Measurements from ENCODE around the gene DGKD.

Gene DGKD

DNA sequence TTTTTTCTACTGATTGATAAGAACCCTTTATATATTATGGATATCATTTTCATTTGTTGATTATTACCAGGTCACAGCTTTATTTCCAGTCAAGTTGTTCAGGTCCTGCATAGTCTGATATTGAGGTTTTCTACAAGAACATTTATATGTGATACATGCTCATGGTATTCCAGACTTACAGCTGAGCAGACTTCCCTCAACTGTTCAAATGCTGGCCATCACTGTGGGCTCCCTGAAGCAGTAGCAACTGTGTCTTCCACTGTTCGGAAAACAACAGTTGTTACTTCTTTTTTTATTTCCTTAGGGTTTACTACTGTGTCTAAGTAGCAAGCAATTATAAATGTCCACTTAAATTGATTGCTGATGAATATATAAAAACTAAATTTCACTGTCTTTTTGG lies 79.5 kb downstream of the DGKD start:
- no peak for DNase-seq

DNA sequence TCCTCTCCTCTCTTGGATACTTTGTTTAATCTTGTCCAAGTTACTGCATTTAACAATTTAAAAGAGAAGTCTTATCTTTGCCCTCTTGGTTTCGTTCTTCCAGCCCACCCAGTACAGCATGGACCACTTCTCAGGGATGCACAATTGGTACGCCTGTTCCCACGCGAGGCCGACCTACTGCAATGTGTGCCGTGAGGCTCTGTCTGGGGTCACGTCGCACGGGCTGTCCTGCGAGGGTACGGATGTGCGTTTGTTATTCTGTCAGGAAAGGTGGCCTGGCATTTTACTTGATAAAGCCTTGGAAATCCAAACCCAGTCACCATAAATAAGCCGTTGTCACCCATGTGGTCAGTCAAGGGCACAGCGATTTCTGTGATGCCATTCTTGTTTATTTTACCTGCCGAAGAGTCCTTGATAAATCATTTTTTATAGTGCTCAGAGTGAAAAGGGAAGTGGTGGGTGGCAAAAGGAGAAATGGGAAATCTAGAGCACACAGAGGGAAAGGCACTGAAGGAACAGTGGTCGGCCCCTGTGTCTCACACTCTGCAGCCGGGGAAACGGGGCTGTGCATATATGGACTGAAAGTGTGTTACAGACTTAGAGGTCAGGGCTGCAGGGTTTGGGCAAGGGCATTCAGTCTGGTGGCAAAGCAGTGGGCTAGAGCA lies 80.5 kb downstream of the DGKD start:
- no peak for DNase-seq

GRCh38 chr2:233435436-233436190 lies 81.3 kb downstream of the DGKD start:
- no peak for DNase-seq

- no peak for DNase-seq
These were observed 81.9 kb downstream of the DGKD start for GRCh38 chr2:233436191-233436581.

DNA sequence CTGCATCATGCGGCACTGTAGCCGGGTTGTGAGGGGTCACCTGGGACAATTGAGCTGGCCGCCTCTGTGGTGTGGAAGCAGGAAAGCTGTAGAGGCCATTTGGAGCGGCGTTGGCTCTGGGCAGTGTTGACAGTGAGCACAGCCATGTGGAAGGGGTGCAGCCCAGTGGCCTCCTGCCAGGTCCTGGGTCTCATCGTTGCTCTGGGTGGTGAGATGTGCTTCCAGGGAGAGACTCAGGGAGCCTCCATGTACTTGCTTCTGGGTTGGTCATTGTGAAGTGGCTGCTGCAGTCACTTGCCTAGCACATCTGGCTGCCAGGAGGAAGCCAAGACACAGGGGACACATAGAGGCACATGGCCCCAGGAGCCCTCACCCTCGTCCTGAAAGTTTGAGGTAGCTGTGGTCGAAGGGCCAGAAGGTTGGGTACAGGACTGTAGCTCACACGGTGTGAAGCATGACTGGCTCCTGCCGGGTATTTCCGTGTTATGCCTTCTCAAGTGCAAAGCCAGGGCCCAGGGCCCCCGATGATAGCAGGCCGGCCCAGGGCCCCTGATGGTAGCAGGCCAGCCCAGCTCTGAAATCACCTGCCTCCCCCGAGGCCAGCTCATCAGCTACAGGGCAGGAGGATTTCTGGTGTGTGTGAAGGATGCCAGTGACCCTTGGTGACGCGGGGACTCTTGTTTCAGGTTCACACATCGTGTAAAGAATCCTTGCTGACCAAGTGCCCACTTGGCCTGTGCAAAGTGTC lies 82.6 kb downstream of the DGKD start:
- DNase-seq, result no peak

- no peak for DNase-seq
These were observed 83.2 kb downstream of the DGKD start for GRCh38 chr2:233437439-233437955.

GRCh38 chr2:233438573-233439147 lies 84.4 kb downstream of the DGKD start:
- DNase-seq, result no peak

- DNase-seq, result no peak
These were observed 84.9 kb downstream of the DGKD start for GRCh38 chr2:233439191-233439590.

GRCh38 chr2:233440314-233440713 lies 86.0 kb downstream of the DGKD start:
- no peak for DNase-seq

- no peak for DNase-seq
These were observed 86.4 kb downstream of the DGKD start for GRCh38 chr2:233440714-233441113.

DNA sequence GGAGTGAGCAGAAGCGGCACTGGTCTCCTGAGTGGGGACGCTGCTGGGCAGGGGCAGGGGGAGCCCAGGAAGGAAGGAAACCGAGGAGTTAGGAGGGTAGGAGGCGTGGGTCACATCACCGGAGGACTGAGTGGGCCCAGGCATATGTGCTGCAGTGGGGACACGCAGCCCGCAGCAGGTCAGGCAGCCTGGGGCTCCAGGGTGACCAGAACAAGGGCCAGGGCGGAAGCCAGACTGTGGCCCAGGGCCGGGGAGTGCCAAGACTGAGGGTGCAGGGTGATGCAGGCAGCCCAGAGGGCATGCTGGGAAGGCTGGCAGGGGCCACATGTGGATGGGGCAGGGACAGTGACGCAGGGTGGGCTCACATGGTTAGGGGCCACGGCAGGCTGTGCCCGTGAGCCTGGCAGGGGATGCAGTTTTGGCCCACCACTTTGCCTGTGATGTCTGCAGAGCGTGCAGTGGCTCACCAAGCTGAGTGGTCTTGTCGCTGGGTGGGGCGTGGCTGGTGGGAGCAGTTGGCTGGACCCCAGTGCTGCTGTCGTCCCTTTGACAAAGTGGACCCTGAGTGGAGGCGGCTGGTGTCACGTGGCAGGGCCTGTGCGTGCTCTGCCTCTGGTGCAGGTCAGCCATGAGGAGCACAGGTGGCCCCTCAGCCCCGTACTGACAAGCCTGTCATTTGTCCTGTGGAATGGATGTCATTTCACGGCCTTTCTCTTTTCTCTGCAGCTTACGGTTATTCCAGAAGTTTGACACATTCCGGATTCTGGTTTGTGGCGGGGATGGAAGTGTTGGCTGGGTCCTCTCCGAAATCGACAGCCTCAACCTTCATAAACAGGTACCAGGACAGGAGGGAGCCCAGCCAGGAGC lies 87.1 kb downstream of the DGKD start:
- DNase-seq, result no peak

GRCh38 chr2:233442028-233442310 lies 87.7 kb downstream of the DGKD start:
- DNase-seq, result no peak

- peak; percentile 75 for DNase-seq
These were observed 89.4 kb downstream of the DGKD start for GRCh38 chr2:233443511-233444183.

GRCh38 chr2:233444501-233444900 lies 90.2 kb downstream of the DGKD start:
- no peak for DNase-seq

GRCh38 chr2:233445152-233445830 lies 91.0 kb downstream of the DGKD start:
- no peak for DNase-seq

DNA sequence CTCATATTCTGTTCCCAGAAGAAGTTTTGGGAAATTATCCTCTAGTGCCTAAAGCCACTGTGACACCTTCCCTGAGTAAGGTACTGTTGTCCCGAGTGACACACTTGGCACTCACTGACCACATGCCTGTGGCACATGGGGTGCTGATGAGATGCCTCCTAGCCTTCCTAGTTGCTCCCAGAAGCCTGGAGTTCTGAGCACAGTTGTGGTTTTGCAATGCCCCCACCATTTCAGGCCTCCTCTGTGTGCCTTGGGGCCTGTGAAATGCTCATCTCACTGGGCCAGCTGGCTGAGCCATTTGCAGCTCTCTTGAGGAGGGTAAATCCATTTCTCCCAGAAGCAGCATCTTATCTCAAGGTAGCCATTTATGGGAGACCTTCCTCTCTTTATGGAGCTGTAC lies 91.8 kb downstream of the DGKD start:
- DNase-seq, result no peak

DNA sequence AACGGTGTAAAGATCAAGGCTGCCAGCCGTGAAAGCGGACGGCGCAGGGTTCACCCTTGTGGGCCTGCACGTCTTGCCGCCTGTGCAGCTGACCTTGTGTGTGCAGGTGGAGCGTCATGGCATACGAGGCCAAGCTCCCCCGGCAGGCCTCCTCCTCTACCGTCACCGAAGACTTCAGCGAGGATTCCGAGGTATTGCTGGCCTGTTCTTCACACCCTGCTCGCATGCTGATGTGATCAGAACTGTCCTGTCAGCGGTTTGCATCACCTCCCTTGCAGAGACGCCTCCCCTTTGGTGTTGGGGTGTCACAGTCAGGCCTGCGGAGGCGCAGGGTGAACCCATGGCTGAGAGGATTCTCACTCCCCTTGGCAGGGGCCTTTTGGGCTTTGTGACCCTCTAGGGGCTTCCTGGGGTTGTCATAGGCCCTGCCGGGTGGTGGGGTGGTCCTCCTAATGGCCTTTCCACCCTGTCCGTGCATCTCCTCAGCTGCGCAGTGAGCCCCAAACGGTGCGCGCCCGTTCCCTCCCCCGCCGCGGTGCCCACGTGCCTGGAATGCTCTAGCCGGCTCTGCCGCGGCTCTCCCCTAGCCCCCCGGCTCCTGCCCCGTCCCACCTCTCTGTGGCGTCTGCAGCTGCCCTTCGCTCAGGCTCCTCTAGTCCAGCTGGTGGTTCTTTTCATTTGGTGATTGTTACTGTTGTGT lies 92.5 kb downstream of the DGKD start:
- no peak for DNase-seq

DNA sequence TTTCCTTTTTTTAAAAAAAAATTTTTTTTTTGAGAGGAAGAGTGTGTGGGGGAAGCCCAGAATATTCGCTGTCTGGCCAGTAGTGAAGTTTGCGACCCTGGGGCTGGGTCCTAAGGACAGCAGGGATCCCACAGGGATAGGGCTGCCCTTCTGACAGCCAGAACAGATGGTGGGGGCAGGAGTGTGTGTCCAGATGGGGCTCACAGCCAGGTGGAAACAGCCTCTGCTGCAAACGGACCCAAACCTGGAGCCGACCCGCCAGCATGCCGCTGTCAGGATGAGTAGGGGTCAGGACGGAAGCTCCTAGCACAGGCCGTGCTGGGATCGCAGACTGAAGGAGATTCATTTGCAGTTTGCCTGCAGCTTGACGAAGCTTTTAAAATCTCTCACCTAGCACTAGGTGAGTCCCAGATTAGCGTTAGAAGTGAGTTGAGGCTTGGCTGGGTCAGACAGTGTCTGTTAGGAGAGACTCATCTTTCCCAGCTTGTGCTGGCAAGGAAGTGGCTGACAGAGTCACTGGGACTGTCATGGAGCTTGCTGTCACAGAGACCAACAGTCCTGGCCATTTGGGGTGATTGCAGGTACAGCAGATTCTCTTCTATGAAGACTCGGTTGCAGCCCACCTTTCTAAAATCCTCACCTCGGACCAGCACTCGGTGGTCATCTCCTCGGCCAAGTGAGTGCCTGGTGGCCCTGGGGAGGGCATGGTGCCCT lies 93.4 kb downstream of the DGKD start:
- no peak for DNase-seq

- DNase-seq, result no peak
These were observed 93.9 kb downstream of the DGKD start for GRCh38 chr2:233448220-233448559.

GRCh38 chr2:233448575-233448974 lies 94.3 kb downstream of the DGKD start:
- DNase-seq, result no peak

All from stimulated activated naive CD4-positive, alpha-beta T cell treated with Interleukin-2 at 50 U/mL for 16 hours (primary cell).